ENCODE results near the gene REXO5.

DNA sequence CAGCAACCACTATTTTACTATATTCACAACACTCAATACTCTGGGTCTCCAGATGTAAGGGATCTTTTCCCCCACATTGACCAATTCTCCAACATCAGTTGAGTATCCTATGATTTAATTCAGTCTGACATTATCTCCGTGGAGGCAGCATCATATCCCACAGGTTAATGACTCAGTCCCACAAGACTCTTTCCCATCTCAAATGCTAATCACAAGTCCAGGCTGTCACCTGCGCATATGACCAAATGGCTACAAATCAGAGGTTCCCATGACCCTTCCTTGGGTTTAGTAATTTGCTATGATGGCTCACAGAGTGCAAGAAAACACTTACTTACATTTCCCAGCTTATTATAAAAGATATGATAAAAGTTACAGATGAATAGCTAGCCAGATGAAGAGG is 23.9 kb upstream of the REXO5 start:
- TF ChIP-seq, protein P1, sequence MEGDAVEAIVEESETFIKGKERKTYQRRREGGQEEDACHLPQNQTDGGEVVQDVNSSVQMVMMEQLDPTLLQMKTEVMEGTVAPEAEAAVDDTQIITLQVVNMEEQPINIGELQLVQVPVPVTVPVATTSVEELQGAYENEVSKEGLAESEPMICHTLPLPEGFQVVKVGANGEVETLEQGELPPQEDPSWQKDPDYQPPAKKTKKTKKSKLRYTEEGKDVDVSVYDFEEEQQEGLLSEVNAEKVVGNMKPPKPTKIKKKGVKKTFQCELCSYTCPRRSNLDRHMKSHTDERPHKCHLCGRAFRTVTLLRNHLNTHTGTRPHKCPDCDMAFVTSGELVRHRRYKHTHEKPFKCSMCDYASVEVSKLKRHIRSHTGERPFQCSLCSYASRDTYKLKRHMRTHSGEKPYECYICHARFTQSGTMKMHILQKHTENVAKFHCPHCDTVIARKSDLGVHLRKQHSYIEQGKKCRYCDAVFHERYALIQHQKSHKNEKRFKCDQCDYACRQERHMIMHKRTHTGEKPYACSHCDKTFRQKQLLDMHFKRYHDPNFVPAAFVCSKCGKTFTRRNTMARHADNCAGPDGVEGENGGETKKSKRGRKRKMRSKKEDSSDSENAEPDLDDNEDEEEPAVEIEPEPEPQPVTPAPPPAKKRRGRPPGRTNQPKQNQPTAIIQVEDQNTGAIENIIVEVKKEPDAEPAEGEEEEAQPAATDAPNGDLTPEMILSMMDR (IDR thresholded peaks at IDR 0.05; ENCODE audit: low read depth, low read length): no peak
- TF ChIP-seq POLR2A (IDR thresholded peaks at IDR 0.05; ENCODE audit: extremely low read depth, insufficient read length): no peak
- TF ChIP-seq MYC (IDR thresholded peaks at IDR 0.05; ENCODE audit: low read depth, low read length): no peak
